Activated naive CD8-positive, alpha-beta T cell treated with anti-CD3 and anti-CD28 coated beads, Interleukin-2, amount 10 ng/mL, durations not matched to agents 7 days and 5 days (primary cell): ENCODE data around the gene PRR5L. TPM values are rescaled to one million over a fixed set of nuclear protein-coding genes. Genes with fewer than 3 reads are reported as not detected.

Experiments
- ATAC-seq: fragments of 150-1000 bp; cut with Tn5 transposase; one replicate; pipeline ENCODE4 v1.10.0; 2021; ENCODE audit warnings: low read depth, moderate library complexity
- POLR2A ChIA-PET: fragments of 350-600 bp; sonication (Branson Sonifier 250); formaldehyde crosslinking; loops from one replicate; lab custom pipeline; 2021; ENCODE audit warnings: antibody characterized with exemption; lab: Charles Lee
- DNase-seq: peaks from one replicate; pipeline ENCODE4 v3.0.0; 2021
- H3K27ac Mint-ChIP-seq: one replicate; pipeline ENCODE4 v1.8.0; 2022; ENCODE audit warnings: mild to moderate bottlenecking, mixed read lengths
- H3K27me3 Mint-ChIP-seq: one replicate; pipeline ENCODE4 v1.8.0; 2022; ENCODE audit warnings: mild to moderate bottlenecking, moderate library complexity, mixed read lengths
- H3K36me3 Mint-ChIP-seq: one replicate; pipeline ENCODE4 v1.8.0; 2021; ENCODE audit warnings: mild to moderate bottlenecking, mixed read lengths
- H3K4me1 Mint-ChIP-seq: one replicate; pipeline ENCODE4 v1.8.0; 2021; ENCODE audit warnings: mixed read lengths
- H3K4me3 Mint-ChIP-seq: one replicate; pipeline ENCODE4 v1.8.0; 2022; ENCODE audit warnings: mild to moderate bottlenecking, moderate library complexity, mixed read lengths
- H3K9me3 Mint-ChIP-seq: one replicate; pipeline ENCODE4 v1.8.0; 2021; ENCODE audit warnings: mixed read lengths
- total RNA-seq, 2 experiments: library from RNA; stranded (reverse); gene quantifications; one replicate each; pipeline ENCODE4 v1.2.3, GENCODE V29; 2021

The PRR5L gene, protein sequence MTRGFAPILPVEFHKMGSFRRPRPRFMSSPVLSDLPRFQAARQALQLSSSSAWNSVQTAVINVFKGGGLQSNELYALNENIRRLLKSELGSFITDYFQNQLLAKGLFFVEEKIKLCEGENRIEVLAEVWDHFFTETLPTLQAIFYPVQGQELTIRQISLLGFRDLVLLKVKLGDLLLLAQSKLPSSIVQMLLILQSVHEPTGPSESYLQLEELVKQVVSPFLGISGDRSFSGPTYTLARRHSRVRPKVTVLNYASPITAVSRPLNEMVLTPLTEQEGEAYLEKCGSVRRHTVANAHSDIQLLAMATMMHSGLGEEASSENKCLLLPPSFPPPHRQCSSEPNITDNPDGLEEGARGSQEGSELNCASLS
- total RNA-seq: 10 to 100 TPM; 23.6 to 29.1 TPM

DNA sequence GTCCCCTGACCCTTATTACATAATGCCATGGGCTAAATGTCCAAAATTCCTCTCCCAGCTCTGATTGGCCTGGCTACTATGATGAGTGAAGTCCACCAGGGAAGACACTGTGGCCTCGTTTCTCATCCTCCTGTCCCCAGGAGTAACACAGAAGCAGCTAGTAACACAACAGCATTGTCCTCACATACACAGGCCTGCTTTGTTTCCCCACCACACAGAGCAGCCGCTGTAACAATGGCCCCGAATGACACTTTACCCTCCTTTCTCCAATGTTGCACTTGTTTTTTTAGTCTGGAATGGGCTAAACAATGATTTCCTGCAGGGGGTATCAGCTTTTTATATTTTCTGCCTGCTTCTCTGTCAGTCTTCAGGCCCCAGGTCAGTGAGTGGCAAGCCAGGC is at the start of gene PRR5L:
Gene PRR5L, plus strand, starts transcription at position 363 of the 400 bp plus-strand sequence. CDS start 104,834 bp downstream, outside the sequence.
- POLR2A ChIA-PET: no interaction called here
- H3K9me3 Mint-ChIP-seq: no peaks in the 10 kb centered on the region
- H3K36me3 Mint-ChIP-seq: no peaks in the 10 kb centered on the region
- no peak within 1 kb of the TSS for H3K27ac Mint-ChIP-seq
- no peaks in the 10 kb centered on the region for H3K4me1 Mint-ChIP-seq
- no peak within 1 kb of the TSS for H3K4me3 Mint-ChIP-seq
- ATAC-seq (no peak), DNase-seq (no peak)
- peaks cover 22% of the 10 kb centered on the region for H3K27me3 Mint-ChIP-seq

- Mint-ChIP-seq H3K4me1 (no peaks in the 10 kb centered on the region), H3K9me3 (no peaks in the 10 kb centered on the region), H3K36me3 (no peaks in the 10 kb centered on the region), H3K4me3 (no peak overlapping the region), H3K27ac (no peak overlapping the region), H3K27me3 (peaks cover 27% of the 10 kb centered on the region)
- POLR2A ChIA-PET: no interaction called here
- no peak for ATAC-seq
- no peak for DNase-seq
These were observed 48.6 kb upstream of the PRR5L start for GRCh38 chr11:36247493-36247892.

DNA sequence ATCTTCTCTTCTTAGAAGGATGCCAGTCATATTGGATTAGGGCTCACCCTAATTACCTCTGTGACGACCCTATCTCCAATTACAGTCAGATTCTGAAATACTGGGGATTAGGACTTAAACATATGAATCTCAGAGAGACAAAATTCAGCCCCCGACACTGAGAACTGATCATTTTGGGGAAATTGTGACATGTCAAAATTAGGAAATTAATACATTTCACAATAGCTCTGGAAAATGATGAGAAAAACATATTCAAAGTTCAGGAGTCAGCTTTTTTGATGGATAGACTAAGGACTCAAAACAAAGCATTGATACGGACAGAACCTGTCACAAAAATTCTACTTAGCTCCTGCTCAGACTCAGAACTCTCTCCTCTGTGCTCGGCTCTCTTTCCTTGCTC is 47.7 kb upstream of the PRR5L start:
- no peak overlapping the region for H3K27ac Mint-ChIP-seq
- no peaks in the 10 kb centered on the region for H3K9me3 Mint-ChIP-seq
- no peak overlapping the region for H3K4me3 Mint-ChIP-seq
- no peak for DNase-seq
- no peak for ATAC-seq
- POLR2A ChIA-PET: no interaction called here
- no peaks in the 10 kb centered on the region for H3K36me3 Mint-ChIP-seq
- no peaks in the 10 kb centered on the region for H3K4me1 Mint-ChIP-seq
- peaks cover 26% of the 10 kb centered on the region for H3K27me3 Mint-ChIP-seq

GRCh38 chr11:36249246-36249645 is 46.8 kb upstream of the PRR5L start:
- ATAC-seq: no peak
- Mint-ChIP-seq H3K4me3 (no peak overlapping the region), H3K27me3 (peaks cover 26% of the 10 kb centered on the region)

GRCh38 chr11:36251823-36252222 is 44.3 kb upstream of the PRR5L start:
- ATAC-seq (no peak), DNase-seq (no peak)
- no peak overlapping the region for H3K27ac Mint-ChIP-seq
- H3K9me3 Mint-ChIP-seq: no peaks in the 10 kb centered on the region
- H3K27me3 Mint-ChIP-seq: peaks cover 23% of the 10 kb centered on the region
- POLR2A ChIA-PET: interaction anchor here (0.5 kb wide), 1 partner anchor 144 kb away, joined by 4 read pairs; no protein-coding TSS in a partner anchor
- no peak overlapping the region for H3K4me3 Mint-ChIP-seq
- H3K4me1 Mint-ChIP-seq: no peaks in the 10 kb centered on the region
- H3K36me3 Mint-ChIP-seq: no peaks in the 10 kb centered on the region

More at GRCh38 chr11:36249246-36249645, 46.8 kb upstream of the PRR5L start:
- Mint-ChIP-seq H3K27ac (no peak overlapping the region), H3K4me1 (no peaks in the 10 kb centered on the region), H3K36me3 (no peaks in the 10 kb centered on the region), H3K9me3 (no peaks in the 10 kb centered on the region)
- POLR2A ChIA-PET: no interaction called here
- DNase-seq: no peak

DNA sequence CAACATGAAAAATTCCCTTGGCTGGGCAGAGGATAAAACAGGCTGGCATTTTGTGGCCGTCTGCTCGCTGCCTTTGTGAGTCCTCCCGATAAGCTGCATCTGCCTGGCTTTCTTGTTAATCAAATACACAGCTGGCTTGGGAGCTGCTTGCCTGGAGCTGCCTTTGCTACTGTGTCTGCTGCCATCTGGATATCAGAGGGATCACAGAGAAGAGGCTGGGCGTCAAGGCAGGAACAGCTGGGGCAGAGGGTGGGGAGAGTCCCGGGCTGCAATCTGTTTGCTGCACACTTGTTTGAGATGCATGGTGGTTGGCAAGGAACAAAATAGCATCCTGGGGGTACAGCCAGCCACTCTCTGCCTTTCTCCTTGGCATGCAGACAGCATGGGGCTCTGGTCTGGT is 42.9 kb upstream of the PRR5L start:
- POLR2A ChIA-PET: no interaction called here
- Mint-ChIP-seq H3K4me1 (no peaks in the 10 kb centered on the region), H3K27me3 (peaks cover 15% of the 10 kb centered on the region), H3K4me3 (no peak overlapping the region), H3K27ac (no peak overlapping the region), H3K9me3 (no peaks in the 10 kb centered on the region), H3K36me3 (no peaks in the 10 kb centered on the region)
- ATAC-seq: no peak
- DNase-seq: no peak

DNA sequence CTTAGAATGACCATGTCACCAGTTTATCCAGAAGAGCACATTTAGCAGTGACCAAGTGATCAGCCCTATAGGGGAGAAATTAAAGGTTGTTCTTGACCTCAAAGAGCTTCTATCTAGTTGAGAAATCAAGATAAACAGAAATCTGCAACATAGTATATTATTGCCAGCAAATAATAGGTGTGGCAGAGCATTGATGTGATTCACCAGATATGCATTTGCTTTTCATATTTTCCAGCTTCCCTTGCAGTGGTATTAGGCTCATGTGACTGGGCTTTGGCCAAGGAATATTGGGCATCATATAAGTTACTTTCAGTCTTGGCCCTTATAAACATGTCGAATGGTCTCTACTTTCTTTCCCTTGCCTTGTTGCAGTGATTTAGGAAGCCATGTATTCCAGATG is 41.4 kb upstream of the PRR5L start:
- no peaks in the 10 kb centered on the region for H3K36me3 Mint-ChIP-seq
- ATAC-seq: no peak
- H3K27ac Mint-ChIP-seq: no peak overlapping the region
- DNase-seq: no peak
- no peaks in the 10 kb centered on the region for H3K9me3 Mint-ChIP-seq
- H3K4me3 Mint-ChIP-seq: no peak overlapping the region
- H3K27me3 Mint-ChIP-seq: peaks cover 11% of the 10 kb centered on the region
- no peaks in the 10 kb centered on the region for H3K4me1 Mint-ChIP-seq
- POLR2A ChIA-PET: no interaction called here

- Mint-ChIP-seq H3K9me3 (no peaks in the 10 kb centered on the region), H3K4me1 (no peaks in the 10 kb centered on the region), H3K27ac (no peak overlapping the region), H3K27me3 (peaks cover 7% of the 10 kb centered on the region), H3K4me3 (no peak overlapping the region), H3K36me3 (no peaks in the 10 kb centered on the region)
- DNase-seq (no peak), ATAC-seq (no peak)
- POLR2A ChIA-PET: no interaction called here
These were observed 38.7 kb upstream of the PRR5L start for GRCh38 chr11:36257351-36257750.

- no peaks in the 10 kb centered on the region for H3K9me3 Mint-ChIP-seq
- no peaks in the 10 kb centered on the region for H3K36me3 Mint-ChIP-seq
- H3K27me3 Mint-ChIP-seq: peaks cover 9% of the 10 kb centered on the region
- no peak for DNase-seq
- no peak for ATAC-seq
- H3K4me1 Mint-ChIP-seq: no peaks in the 10 kb centered on the region
- POLR2A ChIA-PET: interaction anchor here (0.6 kb wide), 1 partner anchor 1824 kb away, joined by 4 read pairs; no protein-coding TSS in a partner anchor
- H3K27ac Mint-ChIP-seq: no peak overlapping the region
- H3K4me3 Mint-ChIP-seq: no peak overlapping the region
These were observed 37.2 kb upstream of the PRR5L start for GRCh38 chr11:36258730-36259360.

GRCh38 chr11:36261094-36261493 is 35.0 kb upstream of the PRR5L start:
- DNase-seq: no peak
- no peaks in the 10 kb centered on the region for H3K4me1 Mint-ChIP-seq
- no peak overlapping the region for H3K27ac Mint-ChIP-seq
- POLR2A ChIA-PET: no interaction called here
- H3K9me3 Mint-ChIP-seq: no peaks in the 10 kb centered on the region
- no peak overlapping the region for H3K4me3 Mint-ChIP-seq
- no peaks in the 10 kb centered on the region for H3K36me3 Mint-ChIP-seq
- ATAC-seq: no peak
- H3K27me3 Mint-ChIP-seq: peaks cover 9% of the 10 kb centered on the region

GRCh38 chr11:36264011-36264972 is 31.8 kb upstream of the PRR5L start:
- H3K27me3 Mint-ChIP-seq: peaks cover 6% of the 10 kb centered on the region
- POLR2A ChIA-PET: no interaction called here

GRCh38 chr11:36264973-36265344 is 31.1 kb upstream of the PRR5L start:
- no peak for ATAC-seq
- no peak overlapping the region for H3K4me3 Mint-ChIP-seq
- POLR2A ChIA-PET: no interaction called here

More at GRCh38 chr11:36264011-36264972, 31.8 kb upstream of the PRR5L start:
- Mint-ChIP-seq H3K36me3 (no peaks in the 10 kb centered on the region), H3K27ac (no peak overlapping the region), H3K9me3 (no peaks in the 10 kb centered on the region), H3K4me1 (no peaks in the 10 kb centered on the region), H3K4me3 (no peak overlapping the region)
- no peak for ATAC-seq
- DNase-seq: no peak

More at GRCh38 chr11:36264973-36265344, 31.1 kb upstream of the PRR5L start:
- Mint-ChIP-seq H3K4me1 (no peaks in the 10 kb centered on the region), H3K27me3 (peaks cover 6% of the 10 kb centered on the region), H3K9me3 (no peaks in the 10 kb centered on the region), H3K27ac (no peak overlapping the region), H3K36me3 (no peaks in the 10 kb centered on the region)
- DNase-seq: no peak
